Activated CD8-positive, alpha-beta T cell treated with anti-CD3 and anti-CD28 coated beads, Interleukin-2, amount 10 ng/mL, durations not matched to agents 7 days and 5 days (primary cell): ENCODE results near the gene PRMT9. TPM values are rescaled to one million over a fixed set of nuclear protein-coding genes. Genes with fewer than 3 reads are reported as not detected.

ENCODE experiments used
- ATAC-seq: fragments of 150-1000 bp; cut with Tn5 transposase; one replicate; pipeline ENCODE4 v1.10.0; 2021; ENCODE audit warnings: moderate library complexity
- CTCF ChIA-PET: fragments of 350-600 bp; sonication (Branson Sonifier 250); formaldehyde crosslinking; loops from one replicate; lab custom pipeline; 2021; ENCODE audit warnings: antibody characterized with exemption; lab: Charles Lee
- POLR2A ChIA-PET: fragments of 350-600 bp; sonication (Branson Sonifier 250); formaldehyde crosslinking; loops from one replicate; lab custom pipeline; 2021; ENCODE audit warnings: antibody characterized with exemption; lab: Charles Lee
- DNase-seq: peaks from one replicate; pipeline ENCODE4 v3.0.0-alpha.2; 2020
- H3K27ac Mint-ChIP-seq: one replicate; pipeline ENCODE4 v1.8.0; 2021; ENCODE audit warnings: mild to moderate bottlenecking, mixed read lengths
- H3K27me3 Mint-ChIP-seq: one replicate; pipeline ENCODE4 v1.8.0; 2021; ENCODE audit warnings: low read depth, mixed read lengths
- H3K36me3 Mint-ChIP-seq: one replicate; pipeline ENCODE4 v1.8.0; 2021; ENCODE audit warnings: low read depth, mixed read lengths
- H3K4me1 Mint-ChIP-seq: one replicate; pipeline ENCODE4 v1.8.0; 2021; ENCODE audit warnings: low read depth, mixed read lengths
- H3K4me3 Mint-ChIP-seq: one replicate; pipeline ENCODE4 v1.8.0; 2021; ENCODE audit warnings: mild to moderate bottlenecking, mixed read lengths
- H3K9me3 Mint-ChIP-seq: one replicate; pipeline ENCODE4 v1.8.0; 2022; ENCODE audit warnings: mixed read lengths; ENCODE audit not compliant: insufficient read depth
- total RNA-seq, 2 experiments: library from RNA; stranded (reverse); gene quantifications; one replicate each; pipeline ENCODE4 v1.2.3, GENCODE V29; 2021

PRMT9 gene
- total RNA-seq, 2 experiments from 2014 or later, result 12.5 to 13.4 TPM

DNA sequence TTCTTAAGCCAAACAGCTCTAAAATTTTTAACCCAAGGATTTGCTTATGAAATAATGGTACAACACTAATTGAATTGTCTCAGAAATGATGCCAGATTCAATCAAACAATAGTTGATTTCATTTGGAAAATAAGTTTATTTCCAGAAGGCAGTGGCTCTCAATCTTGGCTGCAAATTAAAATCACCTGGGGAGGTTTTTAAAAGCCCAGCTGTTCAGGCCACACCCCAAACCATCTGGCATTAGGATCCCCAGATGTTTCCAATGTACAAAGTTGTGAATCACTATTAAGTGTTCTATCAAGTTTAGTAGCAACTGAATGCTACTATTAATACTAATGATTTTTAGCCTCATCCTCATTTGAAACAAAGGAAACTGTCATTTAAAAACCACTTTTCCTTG, 44.6 kb downstream of the PRMT9 start:
- no peaks in the 10 kb centered on the region for H3K9me3 Mint-ChIP-seq
- H3K27ac Mint-ChIP-seq, result no peak overlapping the region
- peaks cover 17% of the 10 kb centered on the region for H3K4me1 Mint-ChIP-seq
- DNase-seq (no peak), ATAC-seq (no peak)
- H3K36me3 Mint-ChIP-seq, result peaks cover 67% of the 10 kb centered on the region
- H3K4me3 Mint-ChIP-seq, result peak overlapping the region; percentile 23
- POLR2A ChIA-PET, result no interaction called here
- CTCF ChIA-PET, result interaction anchor here (6.9 kb wide), 1 partner anchor 227 kb away, joined by 28 read pairs; no protein-coding TSS in a partner anchor
- no peaks in the 10 kb centered on the region for H3K27me3 Mint-ChIP-seq

GRCh38 chr4:147638942-147639341, 45.0 kb downstream of the PRMT9 start:
- no peak overlapping the region for H3K27ac Mint-ChIP-seq
- CTCF ChIA-PET, result interaction anchor here (6.9 kb wide), 1 partner anchor 228 kb away, joined by 28 read pairs; no protein-coding TSS in a partner anchor
- POLR2A ChIA-PET, result no interaction called here
- H3K4me1 Mint-ChIP-seq, result peaks cover 17% of the 10 kb centered on the region
- H3K27me3 Mint-ChIP-seq, result no peaks in the 10 kb centered on the region
- H3K36me3 Mint-ChIP-seq, result peaks cover 70% of the 10 kb centered on the region
- ATAC-seq (peak; percentile 47), DNase-seq (no peak)
- H3K4me3 Mint-ChIP-seq, result peak overlapping the region; percentile 23
- no peaks in the 10 kb centered on the region for H3K9me3 Mint-ChIP-seq

DNA sequence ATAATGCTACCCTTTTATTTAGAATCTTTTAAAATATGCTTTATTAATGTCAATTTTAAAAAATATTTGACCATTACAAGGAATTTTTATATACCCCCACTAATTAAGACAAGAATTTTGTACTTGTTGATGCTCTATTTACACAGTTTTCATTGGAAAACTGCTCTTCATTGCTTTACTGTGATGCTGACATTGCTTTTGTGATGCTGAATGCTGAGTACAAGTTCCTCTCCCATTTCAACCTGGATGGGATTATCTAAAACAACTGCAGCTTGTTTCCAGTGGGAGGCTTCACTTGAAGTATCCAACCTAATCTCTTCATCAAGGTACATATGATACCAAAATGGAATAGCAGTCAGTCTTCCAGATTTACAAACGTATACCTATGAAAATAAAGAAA, 45.6 kb downstream of the PRMT9 start:
- CTCF ChIA-PET, result interaction anchor here (6.9 kb wide), 1 partner anchor 228 kb away, joined by 28 read pairs; no protein-coding TSS in a partner anchor
- Mint-ChIP-seq H3K4me1 (peaks cover 17% of the 10 kb centered on the region), H3K9me3 (no peaks in the 10 kb centered on the region), H3K27ac (no peak overlapping the region), H3K36me3 (peaks cover 73% of the 10 kb centered on the region), H3K4me3 (no peak overlapping the region), H3K27me3 (no peaks in the 10 kb centered on the region)
- POLR2A ChIA-PET, result no interaction called here
- ATAC-seq (no peak), DNase-seq (no peak)

DNA sequence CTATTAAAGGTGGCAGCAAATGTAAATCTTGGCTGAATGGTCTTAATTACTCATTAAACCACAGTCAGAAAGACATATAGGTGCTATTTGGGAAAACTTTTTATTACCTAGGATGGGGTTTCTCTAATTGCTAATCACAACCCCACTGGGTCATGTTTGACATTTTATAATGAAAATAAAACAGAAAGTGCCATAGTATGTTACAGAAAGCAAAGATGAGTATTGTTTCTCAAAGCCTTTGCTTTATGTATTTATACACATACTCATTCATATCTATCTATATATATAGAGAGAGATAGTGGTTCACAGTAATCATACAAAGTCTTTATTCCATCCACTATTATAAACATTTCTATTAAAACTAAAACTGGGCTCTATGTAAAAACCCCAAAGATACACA, 48.6 kb downstream of the PRMT9 start:
- POLR2A ChIA-PET, result no interaction called here
- no peak overlapping the region for H3K4me3 Mint-ChIP-seq
- DNase-seq (no peak), ATAC-seq (no peak)
- no peaks in the 10 kb centered on the region for H3K27me3 Mint-ChIP-seq
- no peaks in the 10 kb centered on the region for H3K9me3 Mint-ChIP-seq
- peaks cover 64% of the 10 kb centered on the region for H3K36me3 Mint-ChIP-seq
- peaks cover 15% of the 10 kb centered on the region for H3K4me1 Mint-ChIP-seq
- CTCF ChIA-PET, result no interaction called here
- no peak overlapping the region for H3K27ac Mint-ChIP-seq

DNA sequence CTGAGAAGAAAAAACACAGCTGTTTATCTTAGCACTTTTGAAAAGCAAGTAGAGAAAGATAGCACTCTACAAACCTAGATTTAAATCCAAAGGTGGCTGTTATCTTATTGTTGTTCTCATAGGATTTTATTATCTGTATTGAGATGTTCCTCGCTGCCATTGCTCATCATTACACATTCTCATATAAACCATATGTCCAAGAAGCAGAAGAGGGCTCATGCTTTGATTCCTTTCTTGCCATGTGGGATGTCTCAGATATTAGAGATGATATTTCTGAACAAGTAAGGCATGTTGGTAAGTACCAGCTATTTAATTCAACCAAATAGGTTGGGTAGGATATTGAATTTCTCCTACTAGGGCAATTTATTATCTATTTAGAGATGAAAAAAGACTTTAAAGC, 50.3 kb downstream of the PRMT9 start:
- DNase-seq (no peak), ATAC-seq (no peak)
- Mint-ChIP-seq H3K9me3 (no peaks in the 10 kb centered on the region), H3K4me3 (no peak overlapping the region), H3K36me3 (peaks cover 61% of the 10 kb centered on the region), H3K27me3 (no peaks in the 10 kb centered on the region), H3K27ac (no peak overlapping the region), H3K4me1 (peaks cover 2% of the 10 kb centered on the region)
- ChIA-PET CTCF (interaction anchor here (1.9 kb wide), 1 partner anchor 234 kb away, joined by 6 read pairs; no protein-coding TSS in a partner anchor), POLR2A (interaction anchor here (0.6 kb wide), 1 partner anchor 17 kb away, joined by 3 read pairs; the partner anchor contains the start of gene TMEM184C)

- Mint-ChIP-seq H3K36me3 (peaks cover 61% of the 10 kb centered on the region), H3K9me3 (no peaks in the 10 kb centered on the region), H3K27ac (no peak overlapping the region), H3K4me3 (no peak overlapping the region), H3K27me3 (no peaks in the 10 kb centered on the region), H3K4me1 (no peaks in the 10 kb centered on the region)
- ATAC-seq (no peak), DNase-seq (no peak)
- ChIA-PET CTCF (interaction anchor here (1.9 kb wide), 1 partner anchor 234 kb away, joined by 6 read pairs; no protein-coding TSS in a partner anchor), POLR2A (no interaction called here)
Observed at GRCh38 chr4:147633113-147633512, 50.9 kb downstream of the PRMT9 start.

DNA sequence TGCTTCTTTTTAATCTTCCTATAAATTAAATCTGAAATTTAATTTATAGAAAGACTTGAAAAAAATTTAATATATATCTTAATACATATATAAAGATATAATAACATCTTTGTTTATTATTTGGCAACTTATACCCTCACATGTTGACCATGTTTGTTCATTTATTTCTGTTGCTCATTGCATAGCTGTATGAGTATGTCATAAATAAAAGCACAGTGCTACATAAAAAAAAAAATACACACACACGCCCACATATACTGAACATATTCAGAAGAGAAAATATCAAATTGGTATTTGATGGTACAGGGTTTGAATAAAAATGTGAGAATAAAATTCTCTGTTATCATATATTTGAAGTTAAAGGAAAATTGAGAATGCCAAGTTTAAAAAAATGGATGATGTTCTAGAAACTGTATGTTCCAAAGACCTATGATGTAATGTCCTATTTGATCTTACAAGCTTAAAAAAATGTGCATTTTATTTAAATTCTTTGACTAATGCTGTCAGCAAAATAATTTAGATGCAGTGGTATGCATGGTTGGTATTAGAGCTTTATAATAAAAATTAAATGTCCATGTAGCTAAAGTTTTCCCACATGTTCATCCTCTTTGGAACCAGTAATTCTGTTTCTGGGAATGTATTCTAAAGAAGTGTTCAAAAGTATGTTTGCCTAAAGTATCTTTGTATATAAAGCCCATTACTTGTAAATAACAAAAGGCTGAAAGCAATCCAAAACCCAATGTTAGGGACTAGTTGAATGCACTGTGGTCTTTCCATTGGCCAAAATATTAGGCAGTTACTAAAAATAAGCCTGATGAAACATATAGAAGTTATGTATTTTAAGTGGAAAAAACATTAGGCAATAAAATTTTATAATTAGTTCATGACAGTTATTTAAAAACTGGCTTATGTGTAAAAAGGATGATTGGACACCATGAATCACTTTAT, 53.9 kb downstream of the PRMT9 start:
- H3K9me3 Mint-ChIP-seq, result no peaks in the 10 kb centered on the region
- no peaks in the 10 kb centered on the region for H3K4me1 Mint-ChIP-seq
- no peak for ATAC-seq
- DNase-seq, result no peak
- no peaks in the 10 kb centered on the region for H3K27me3 Mint-ChIP-seq
- no peak overlapping the region for H3K4me3 Mint-ChIP-seq
- CTCF ChIA-PET, result interaction anchor here (1.3 to 4.4 kb wide), 3 partner anchors 11 to 236 kb away, joined by 3 to 20 read pairs (median 3); no protein-coding TSS in a partner anchor
- peaks cover 64% of the 10 kb centered on the region for H3K36me3 Mint-ChIP-seq
- POLR2A ChIA-PET, result no interaction called here
- H3K27ac Mint-ChIP-seq, result no peak overlapping the region

GRCh38 chr4:147628415-147628814, 55.5 kb downstream of the PRMT9 start:
- ChIA-PET POLR2A (no interaction called here), CTCF (interaction anchor here (0.7 to 4.4 kb wide), 4 partner anchors 11 to 238 kb away, joined by 3 to 20 read pairs (median 4); partner anchors contain the start of gene TMEM184C)
- ATAC-seq (no peak), DNase-seq (no peak)
- Mint-ChIP-seq H3K4me3 (no peak overlapping the region), H3K27me3 (no peaks in the 10 kb centered on the region), H3K27ac (no peak overlapping the region), H3K36me3 (peaks cover 60% of the 10 kb centered on the region), H3K9me3 (no peaks in the 10 kb centered on the region), H3K4me1 (no peaks in the 10 kb centered on the region)

GRCh38 chr4:147626903-147627302, 57.1 kb downstream of the PRMT9 start:
- no peak for DNase-seq
- no peaks in the 10 kb centered on the region for H3K27me3 Mint-ChIP-seq
- CTCF ChIA-PET, result interaction anchor here (1.3 kb wide), 1 partner anchor 239 kb away, joined by 8 read pairs; no protein-coding TSS in a partner anchor
- H3K27ac Mint-ChIP-seq, result no peak overlapping the region
- POLR2A ChIA-PET, result no interaction called here
- peaks cover 57% of the 10 kb centered on the region for H3K36me3 Mint-ChIP-seq
- no peak for ATAC-seq
- H3K4me3 Mint-ChIP-seq, result no peak overlapping the region
- no peaks in the 10 kb centered on the region for H3K9me3 Mint-ChIP-seq
- peaks cover 3% of the 10 kb centered on the region for H3K4me1 Mint-ChIP-seq

DNA sequence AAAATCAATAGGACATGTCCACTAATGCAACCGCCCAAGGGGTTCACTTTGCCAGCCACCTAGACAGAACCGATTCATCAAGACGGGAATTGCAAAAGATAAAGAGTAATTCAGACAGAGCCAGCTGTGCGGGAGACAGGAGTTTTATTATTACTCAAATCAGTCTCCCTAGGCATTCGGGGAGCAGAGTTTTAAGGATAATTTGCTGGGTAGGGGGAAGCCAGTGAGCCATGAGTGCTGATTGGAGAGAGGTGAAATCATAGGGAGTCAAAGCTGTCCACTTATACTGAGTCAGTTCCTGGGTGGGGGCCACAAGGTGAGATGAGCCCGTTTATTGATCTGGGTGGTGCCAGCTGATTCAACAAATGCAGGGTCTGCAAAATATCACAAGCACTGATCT, 58.2 kb downstream of the PRMT9 start:
- Mint-ChIP-seq H3K4me1 (peaks cover 7% of the 10 kb centered on the region), H3K27me3 (no peaks in the 10 kb centered on the region), H3K9me3 (no peaks in the 10 kb centered on the region), H3K36me3 (peaks cover 53% of the 10 kb centered on the region), H3K27ac (no peak overlapping the region), H3K4me3 (no peak overlapping the region)
- ChIA-PET POLR2A (no interaction called here), CTCF (interaction anchor here (1.3 kb wide), 1 partner anchor 241 kb away, joined by 8 read pairs; no protein-coding TSS in a partner anchor)
- ATAC-seq (no peak), DNase-seq (no peak)

DNA sequence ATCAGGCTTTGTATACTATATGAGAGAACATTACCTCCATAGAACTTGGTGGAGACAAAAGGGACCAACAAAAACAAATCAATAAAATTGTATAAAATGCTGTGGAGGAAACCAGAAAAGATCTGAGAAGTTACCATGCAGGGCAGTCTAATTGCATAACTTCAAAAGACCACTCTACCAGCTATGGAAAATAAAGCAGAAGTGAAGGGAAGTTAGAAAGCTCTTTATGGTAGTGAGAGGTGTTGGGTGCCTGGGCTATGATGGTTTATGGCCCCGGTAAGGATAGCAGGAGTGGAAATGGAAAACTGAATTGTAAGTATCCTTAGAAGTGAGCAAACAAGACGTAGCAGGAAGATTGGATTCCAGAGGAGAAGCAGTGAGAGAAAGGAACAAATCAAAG, 63.6 kb downstream of the PRMT9 start:
- peaks cover 25% of the 10 kb centered on the region for H3K4me1 Mint-ChIP-seq
- peaks cover 30% of the 10 kb centered on the region for H3K36me3 Mint-ChIP-seq
- no peak overlapping the region for H3K27ac Mint-ChIP-seq
- POLR2A ChIA-PET, result no interaction called here
- CTCF ChIA-PET, result interaction anchor here (1.9 kb wide), 1 partner anchor 247 kb away, joined by 7 read pairs; no protein-coding TSS in a partner anchor
- no peaks in the 10 kb centered on the region for H3K27me3 Mint-ChIP-seq
- H3K9me3 Mint-ChIP-seq, result no peaks in the 10 kb centered on the region
- no peak for DNase-seq
- peak overlapping the region; percentile 5 for H3K4me3 Mint-ChIP-seq
- ATAC-seq, result no peak
